GOT3 (cell line): Measurements from ENCODE around the gene FOSB.
"Not testable (repeated sequence)": the region's sequence is repeated elsewhere in the genome, so short reads cannot be mapped to it uniquely, and the experiment has no call there.

ENCODE experiments used
- DNase-seq: peaks from one replicate; lab custom pipeline; 2025; ENCODE audit warnings: mixed read lengths; lab: John Stamatoyannopoulos, UW

The FOSB gene

DNA sequence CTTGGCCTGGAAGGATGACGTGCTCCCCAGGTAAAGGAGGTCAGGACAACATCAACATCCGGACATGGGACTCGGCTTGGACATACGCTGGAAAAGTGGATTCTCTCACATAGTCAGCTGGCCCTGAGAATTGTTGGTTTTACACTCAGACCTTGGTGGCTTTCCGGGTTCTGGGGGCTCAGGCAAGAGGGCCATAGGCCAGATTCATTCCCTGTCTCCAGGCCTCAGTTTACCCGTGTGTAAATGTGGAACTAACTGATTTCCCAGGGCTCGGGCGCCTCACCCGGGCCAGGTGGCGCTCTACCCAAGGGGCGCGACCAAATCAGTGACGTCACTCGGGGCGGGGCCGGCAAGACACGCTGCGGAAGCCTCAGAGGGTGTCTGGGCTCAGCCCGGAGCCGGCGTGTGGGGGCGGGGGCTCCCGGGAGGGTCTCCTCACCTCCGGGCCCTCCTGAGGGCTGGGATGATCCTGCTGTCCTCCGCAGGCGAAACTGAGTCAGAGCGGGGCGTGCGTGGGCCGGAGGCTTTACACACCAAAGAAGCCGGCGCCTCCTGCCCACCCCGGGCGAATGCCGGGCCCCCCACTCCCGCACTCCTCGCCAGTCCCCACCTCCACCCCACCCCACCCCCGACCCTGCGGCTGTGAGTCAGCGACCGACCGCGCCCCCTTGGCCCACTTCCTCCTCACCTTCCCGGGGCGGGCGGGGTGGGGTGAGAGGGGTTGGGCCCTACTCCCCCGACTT is 38.6 kb downstream of the FOSB start:
- peak; percentile 70 for DNase-seq

DNA sequence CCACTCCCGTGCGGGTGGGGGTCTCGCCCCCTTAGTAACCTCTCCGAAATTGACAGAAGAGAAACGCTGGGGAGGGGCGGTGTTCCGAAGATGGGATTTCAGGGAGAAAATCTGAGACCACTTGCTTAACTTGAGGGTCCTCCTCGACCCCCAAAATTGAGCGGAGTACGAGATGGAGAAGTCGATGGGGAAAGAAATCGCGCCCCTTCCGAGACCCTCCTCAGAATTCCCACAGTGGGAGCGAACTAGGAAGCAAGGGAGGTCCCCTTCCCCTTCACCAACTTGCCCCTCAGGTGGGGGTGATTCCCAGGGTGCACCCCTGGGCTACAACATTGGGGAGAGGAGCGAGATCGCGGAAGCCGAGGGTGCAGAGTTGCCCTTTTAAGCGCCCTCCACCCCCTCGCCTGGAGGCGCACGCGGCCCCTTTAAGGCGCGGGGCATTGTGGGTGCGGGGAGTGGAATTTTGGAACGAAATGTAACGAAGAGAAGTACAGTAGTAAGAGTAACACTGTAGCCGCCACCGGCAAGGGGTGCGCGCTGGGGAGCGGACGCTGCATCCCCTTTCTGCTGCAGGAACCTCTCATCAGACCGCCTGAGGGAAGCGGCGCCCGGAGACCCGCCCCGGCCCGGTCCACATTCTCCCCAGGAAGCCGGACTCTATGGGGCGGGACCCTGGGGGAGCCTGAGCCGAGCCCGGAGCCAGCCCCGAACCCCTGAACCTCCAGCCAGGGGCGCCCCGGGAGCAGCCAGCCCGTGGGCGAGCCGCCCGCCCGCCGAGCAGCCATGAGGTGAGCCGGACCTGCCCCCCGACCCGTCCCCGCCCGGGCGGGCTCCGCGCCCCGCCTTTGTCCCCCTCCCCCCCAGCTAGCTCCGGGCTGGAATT is 39.4 kb downstream of the FOSB start, which contains the start of gene VASP:
Gene VASP, plus strand, starts transcription at position 491 of the 883 bp plus-strand sequence. Its CDS starts 293 bp downstream, at position 784.
- peak; percentile 37 for DNase-seq

DNA sequence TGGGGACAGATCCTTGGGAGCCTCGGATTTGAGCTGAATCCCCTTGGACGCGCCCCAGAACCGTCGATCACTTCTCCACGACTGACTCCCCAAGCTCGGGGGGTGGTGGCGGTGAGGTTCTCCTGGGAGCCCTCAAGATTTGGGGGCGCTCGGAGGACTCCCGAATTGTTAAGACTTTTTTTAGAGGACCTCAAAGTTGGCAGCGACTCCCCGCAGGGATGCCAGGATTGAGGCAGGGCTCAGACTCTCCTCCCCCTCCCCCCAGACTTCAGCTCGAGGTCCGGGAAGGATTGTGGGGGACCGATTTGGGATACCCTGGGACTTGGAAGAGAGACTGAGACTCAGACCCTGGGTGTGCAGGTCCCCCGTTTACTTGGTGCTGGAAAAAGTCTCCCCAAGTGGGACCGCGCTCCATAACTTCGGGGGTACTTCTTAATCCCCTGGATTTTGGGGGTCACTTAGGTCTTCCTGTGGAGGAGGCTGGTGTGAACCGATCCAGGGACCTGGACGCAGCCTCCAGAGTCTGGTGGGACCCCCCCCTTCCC is 40.1 kb downstream of the FOSB start:
- DNase-seq = no peak

DNA sequence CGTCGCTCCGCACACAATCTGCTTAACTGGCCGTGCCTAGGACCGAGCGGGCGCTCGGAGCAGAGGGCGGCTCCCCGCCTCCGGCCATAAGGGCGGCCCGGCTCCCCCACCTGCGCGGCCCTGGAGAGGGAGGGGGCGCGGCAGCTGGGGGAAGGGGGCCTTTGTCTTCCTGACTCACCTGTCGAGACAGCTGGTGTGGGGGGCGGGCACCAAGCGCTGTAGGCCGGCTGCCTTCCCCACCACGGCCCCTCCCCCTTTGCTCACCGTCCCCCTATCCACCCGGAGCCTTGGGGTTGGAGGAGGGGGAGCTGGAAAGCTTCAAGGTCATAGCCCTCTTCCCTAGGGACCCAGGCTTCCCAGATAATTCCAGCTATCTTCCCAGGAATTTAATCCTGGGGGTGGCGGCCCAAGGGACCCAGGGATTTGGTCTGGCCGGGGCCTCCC is 40.6 kb downstream of the FOSB start:
- no peak for DNase-seq

DNA sequence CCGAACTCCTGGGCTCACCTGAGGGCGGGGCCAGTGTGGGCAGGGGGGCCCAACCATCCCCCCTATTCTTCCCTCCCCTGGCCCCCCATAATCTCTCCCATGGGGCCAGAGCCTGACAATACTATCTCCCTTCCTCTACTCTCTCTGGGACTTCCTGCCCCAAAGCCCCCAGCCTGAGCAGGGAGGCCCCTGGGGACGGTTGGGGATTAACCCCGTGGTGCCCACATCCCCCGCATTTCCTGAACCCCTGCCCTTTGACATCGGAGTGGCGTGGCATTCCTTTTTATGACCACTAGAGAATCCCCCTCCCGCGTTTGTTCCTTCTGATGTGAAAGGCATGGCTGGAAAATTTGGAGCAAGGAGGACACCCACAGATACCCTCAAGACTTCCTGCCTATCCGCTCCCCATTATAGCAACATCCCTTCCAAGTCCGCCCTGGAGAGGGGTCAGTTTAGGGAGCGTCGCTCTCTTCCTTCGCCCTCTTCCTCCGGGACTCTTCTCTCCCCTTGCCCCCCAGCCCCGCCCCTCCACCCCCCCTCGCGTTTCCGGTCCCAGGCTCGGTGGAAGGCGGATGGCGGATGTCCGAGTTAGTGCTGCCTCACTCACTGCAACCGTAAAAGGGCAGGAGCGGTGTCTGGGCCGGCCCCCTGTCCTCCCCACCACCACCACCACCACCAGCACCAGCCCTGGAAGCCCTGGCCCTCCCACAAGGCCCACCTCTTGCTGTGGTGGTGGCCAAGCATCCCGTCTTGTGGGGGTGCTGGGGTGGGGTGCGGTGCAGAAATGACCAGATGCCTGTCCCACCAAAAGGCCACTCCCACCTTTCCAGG is 41.3 kb downstream of the FOSB start:
- DNase-seq = no peak

DNA sequence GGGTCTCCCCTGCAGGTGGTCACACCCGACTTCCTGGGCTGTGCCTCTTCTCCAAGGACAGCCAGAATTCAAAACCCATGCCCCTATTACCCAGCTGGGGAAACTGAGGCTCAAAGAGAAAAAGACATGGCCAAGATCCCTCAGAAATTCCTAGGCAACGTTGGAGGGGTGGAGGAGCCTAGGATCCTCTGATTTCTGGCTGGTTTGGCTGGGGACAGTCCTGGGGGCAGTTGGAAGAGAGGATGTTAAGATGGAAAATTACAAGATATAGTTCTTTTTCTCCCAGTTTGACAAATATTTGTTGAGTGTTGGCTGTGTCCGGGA is 41.9 kb downstream of the FOSB start:
- DNase-seq = no peak

DNA sequence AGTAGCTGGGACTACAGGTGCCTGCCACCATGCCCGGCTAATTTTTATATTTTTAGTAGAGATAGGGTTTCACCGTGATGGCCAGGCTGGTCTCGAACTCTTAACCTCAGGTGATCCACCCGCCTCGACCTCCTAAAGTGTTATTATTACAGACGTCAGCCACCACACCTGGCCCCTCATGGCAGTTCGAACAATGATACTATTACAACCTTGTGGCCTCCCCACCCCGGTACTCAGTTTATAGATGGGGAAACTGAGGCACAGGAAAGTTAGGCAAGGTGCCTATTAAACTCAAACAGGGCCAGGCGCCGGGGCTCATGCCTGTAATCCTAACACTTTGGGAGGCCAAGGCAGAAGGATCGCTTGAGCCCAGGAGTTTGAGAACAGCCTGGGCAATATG is 42.6 kb downstream of the FOSB start:
- not testable (repeated sequence) for DNase-seq

DNA sequence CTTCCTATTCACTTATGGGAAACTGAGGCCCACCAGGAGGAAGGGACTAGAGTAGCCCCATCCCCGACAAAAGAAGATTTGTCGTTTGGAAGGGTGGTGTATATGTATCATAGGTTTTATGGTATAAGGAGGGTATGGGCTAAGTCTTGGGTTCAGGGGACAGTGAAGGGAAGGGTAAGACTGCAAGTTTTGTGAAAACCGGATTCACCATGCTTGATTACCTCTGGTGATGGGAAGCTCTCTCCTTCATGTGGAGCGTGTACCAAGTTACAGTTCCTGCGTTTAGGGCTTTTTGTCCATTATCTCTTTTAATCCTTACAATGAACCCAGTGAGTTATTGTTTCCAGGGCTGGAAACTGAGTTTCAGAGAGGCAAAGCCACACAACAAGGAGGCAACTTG is 43.3 kb downstream of the FOSB start:
- no peak for DNase-seq

DNA sequence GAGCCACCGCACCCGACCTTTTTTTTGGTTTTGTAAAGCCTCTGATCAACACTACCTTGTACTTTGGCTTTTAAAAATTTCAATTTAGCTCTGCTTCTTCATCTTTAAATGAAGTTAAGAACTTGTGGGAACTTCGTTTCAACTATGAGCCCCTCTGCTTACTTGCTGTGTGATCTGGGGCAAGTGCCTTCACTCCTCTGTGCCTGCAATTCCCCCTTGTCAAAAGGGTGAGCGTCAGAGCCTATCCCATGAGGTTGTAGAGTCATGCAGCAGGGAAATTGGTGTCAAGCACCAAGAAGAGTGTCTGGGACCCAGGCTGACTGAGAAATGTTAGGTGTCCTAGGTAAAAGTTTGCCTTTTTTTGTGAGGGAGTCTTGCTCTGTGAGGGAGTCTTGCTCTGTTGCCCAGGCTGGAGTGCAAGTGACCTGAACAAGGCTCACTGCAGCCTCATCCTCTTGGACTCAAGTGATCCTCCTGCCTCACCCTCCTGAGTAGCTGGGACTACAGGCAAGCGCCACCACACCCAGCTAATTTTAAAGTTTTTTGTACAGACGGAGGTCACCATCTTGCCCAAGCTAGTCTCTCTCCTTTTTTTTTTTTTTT is 45.2 kb downstream of the FOSB start:
- no peak for DNase-seq

DNA sequence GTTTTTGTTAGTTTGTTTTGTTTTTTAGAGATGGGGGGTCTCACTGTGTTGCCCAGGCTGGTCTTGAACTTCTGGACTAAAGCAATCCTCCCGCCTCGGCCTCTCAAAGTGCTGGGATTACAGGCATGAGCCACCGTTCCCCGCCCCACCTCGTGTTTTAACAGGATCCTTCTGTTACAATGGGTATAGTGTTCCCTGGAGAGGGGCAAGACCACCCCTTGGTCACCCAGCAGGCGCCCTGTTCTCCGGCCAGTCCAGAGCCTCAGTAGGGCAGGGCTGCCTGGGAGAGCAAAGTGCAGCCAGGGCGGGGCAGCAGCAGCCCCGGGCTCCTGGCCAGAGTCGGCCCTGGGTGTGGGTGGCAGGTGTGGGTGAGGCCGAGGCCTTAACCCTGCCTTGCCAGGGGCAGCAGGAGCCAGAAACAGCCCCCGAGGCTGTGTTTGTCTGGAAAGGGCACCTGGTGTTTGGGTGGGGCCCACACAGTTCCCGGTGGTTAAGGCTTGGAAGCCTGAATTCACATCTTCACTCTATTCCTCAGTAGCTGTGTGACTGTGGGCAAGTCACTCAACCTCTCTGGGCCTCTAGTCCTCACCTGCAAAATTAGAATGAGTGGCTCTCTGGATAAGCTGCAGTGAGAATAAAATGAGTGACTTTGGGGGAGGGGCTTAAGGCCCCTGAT is 46.7 kb downstream of the FOSB start:
- DNase-seq = no peak

DNA sequence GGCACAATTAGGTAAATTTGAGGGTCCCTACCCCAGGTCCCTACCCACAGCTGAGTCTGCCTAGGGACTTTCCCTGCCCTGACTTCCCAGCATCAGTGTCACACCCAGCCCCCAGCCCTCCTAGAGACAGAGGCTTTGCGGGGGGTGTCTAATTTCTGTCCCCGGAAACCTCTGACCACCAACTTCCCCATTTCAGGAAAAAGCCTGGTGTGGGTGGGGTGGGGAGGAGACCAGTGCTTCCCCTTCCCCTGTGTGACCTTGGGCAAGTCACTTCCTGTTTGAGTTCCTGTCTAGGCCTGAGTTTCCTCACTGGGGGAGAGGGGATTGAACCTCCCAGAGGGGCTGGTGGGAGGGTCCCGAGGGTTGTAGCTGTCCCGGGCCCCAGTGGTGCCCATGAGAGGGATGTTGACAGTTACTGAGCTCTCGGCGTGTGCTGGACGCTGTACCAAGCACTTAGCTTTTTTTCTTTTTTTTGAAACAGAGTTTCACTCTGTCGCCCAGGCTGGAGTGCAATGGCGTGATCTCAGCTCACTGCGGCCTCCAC is 47.4 kb downstream of the FOSB start:
- no peak for DNase-seq

DNA sequence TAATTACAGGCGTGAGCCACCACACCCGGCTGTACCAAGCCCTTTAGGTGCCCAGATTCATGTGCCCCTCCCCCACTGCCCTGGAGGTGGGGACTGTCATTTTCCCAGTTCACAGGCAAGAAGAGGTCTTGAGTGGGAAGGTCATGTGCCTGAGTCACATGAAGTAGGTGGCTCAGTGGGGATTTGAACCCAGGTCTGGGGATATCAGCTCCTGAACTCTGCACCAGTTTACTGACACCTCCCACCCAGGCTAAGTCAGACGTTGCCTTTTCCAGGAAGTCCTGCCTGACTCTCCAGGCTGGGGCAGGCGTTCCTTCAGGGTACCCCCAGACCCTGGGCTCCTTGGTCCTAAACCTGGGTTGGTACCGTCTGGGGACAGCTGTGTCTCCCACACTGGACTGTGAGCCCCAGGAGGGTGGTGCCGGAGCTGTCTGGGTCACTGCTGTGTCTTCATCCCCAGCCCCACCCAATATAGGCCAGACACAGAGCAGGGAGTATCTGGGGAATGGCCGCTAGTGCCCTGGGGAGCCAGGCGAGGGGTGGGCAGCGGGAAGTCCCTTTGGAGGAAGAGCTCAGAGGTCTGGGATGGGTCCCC is 48.1 kb downstream of the FOSB start:
- DNase-seq = no peak

DNA sequence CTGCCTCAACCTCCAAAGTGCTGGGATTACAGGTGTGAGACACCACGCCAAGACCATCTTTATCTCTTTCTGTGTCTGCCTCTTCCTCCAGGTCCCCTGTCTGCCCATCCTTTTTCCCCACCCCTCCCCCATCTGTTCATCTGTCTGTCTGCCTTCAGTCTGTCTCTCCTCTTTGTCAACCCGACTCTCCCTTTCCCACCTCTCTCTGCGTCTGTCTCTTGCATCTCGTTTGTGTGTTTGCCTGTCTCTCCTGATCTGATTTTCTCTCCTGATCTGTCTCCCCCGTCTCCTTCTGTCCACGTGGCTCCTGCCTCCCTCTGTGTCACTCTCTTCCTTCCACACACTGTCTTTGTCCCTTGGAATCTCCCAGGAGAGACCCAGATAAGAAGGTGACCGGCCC is 49.4 kb downstream of the FOSB start:
- no peak for DNase-seq

DNA sequence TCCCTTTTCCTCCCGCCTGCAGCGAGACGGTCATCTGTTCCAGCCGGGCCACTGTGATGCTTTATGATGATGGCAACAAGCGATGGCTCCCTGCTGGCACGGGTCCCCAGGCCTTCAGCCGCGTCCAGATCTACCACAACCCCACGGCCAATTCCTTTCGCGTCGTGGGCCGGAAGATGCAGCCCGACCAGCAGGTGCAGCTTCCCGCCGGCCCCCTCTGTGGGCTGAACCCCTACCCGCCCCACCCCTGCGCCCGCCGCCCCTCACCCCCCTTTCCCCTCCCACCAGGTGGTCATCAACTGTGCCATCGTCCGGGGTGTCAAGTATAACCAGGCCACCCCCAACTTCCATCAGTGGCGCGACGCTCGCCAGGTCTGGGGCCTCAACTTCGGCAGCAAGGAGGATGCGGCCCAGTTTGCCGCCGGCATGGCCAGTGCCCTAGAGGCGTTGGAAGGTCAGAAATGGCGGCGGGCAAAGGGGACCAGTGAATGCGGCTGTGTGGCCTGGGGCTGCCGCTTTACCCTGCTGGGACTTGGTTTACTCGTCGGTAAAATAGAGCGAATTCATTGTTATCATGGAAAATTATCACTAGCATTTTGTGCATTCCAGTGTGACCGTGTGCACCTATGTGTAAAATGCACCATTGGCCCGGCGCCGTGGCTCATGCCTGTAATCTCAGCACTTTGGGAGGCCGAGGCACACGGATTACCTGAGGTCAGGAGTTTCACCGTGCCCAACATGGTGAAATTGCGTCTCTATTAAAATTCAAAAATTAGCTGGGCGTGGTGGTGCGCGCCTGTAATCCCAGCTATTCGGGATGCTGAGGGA is 50.1 kb downstream of the FOSB start:
- DNase-seq = no peak

DNA sequence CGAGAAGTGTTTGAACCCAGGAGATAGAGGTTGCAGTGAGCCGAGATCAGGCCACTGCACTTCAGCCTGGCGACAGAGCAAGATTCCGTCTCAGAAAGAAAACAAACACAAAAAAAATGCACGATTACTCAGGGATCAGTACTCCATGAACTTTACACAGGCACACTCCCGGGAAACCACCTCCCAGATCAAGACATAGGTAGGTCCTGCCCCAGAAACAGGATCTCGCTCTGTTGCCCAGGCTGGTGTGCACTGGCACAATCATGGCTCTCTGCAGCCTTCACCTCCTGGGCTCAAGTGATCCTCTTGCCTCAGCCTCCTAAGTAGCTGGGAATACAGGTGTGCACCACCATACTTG is 50.7 kb downstream of the FOSB start:
- DNase-seq = no peak

DNA sequence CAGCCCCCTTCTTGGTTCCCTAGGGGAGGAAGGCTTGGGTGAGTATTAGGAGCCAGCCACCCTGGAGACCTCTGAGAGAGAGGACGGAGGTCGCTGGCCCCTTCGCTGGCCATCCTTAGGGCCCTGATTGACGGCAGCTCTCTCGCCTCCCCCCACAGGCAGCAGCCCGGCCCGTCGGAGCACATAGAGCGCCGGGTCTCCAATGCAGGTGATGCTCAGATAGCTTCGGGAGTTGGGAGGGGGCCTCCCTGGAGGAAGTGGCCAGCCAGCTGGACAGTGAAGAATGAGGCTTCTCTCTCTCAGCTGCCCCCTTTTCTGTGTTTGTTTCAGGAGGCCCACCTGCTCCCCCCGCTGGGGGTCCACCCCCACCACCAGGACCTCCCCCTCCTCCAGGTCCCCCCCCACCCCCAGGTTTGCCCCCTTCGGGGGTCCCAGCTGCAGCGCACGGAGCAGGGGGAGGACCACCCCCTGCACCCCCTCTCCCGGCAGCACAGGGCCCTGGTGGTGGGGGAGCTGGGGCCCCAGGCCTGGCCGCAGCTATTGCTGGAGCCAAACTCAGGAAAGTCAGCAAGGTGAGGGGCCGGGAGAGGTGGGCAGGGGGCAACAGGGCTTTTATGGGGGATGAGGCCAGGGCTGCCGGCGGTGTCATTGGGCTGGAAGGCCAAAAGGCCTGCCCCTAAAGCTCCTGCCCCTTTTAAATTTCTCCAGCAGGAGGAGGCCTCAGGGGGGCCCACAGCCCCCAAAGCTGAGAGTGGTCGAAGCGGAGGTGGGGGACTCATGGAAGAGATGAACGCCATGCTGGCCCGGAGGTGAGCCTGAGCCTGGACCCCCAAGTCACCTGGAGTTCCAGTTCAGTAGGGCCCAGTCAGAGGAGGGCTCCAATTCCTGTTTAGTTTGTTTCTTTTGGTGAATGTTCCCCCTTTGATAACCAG is 54.5 kb downstream of the FOSB start:
- no peak for DNase-seq

DNA sequence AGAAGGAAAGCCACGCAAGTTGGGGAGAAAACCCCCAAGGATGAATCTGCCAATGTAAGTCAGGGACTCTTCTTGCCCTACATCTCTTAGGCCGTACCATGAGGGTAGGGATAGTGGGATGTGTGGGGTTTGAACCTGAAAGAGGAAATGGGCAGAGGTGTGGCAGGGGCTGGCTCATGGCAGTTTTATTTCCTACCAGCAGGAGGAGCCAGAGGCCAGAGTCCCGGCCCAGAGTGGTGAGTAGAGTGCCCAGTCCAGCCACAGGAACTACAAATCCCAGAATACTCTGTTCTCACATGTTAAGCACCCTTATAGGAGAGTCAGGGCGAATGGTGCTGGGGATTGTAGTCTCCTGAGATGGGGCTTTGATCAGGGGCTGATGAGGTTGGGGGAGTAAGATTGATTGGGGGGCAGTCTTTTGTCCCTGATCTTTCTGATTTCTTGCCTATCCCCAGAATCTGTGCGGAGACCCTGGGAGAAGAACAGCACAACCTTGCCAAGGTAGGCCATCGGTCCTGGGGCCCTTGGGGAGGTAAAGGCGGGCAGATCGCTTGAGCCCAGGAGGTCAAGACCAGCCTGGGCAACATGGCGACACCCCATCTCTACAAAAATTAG is 56.0 kb downstream of the FOSB start:
- peak; percentile 22 for DNase-seq

DNA sequence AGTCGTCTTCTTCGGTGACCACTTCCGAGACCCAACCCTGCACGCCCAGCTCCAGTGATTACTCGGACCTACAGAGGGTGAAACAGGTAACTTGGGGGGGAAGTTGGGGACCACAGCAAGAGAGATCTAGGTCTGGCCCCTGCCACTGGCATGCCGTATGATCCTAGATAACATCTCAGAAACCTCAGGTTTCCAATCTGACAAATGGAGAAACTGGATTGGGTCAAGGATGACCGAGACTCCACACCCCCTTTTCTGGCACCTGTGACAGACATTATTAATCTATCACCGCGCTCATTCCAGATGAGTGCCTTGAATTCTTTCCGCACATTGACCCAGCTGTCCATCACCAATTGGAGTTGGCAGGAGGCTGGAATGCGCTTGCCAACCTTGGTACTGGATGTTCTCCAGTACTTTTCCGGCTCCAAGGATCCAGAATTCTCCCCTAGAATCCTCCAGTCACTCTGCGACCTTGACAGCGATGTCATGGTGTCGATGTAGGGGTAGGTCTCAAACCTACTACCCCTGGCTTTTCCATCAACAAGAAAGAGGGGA is 56.9 kb downstream of the FOSB start:
- DNase-seq = no peak
